Measurements from ENCODE around the gene RNASE8. TPM values are rescaled to one million over a fixed set of nuclear protein-coding genes. Genes with fewer than 3 reads are reported as not detected.
A peak's percentile ranks its signal among the peaks of the same experiment; 100 is the strongest.

The RNASE8 gene
- total and polyA plus RNA-seq, 8 donors, result not detected

- Histone ChIP-seq H3K27me3 (no peaks in the 10 kb centered on the region), H3K4me1 (peaks cover 0 to 42% (median 15%) of the 10 kb centered on the region in 4 donors), H3K36me3 (peaks cover 34 to 59% (median 57%) of the 10 kb centered on the region in 4 donors), H3K9me3 (no peaks in the 10 kb centered on the region), H3K27ac (no peak overlapping the region), H3K4me3 (no peak overlapping the region)
- intact Hi-C loops (cut with DNase I; ENCODE audit: low total_unique reads), result loop anchor here (10.0 kb wide), 1 partner anchor 66 kb away; no protein-coding TSS in a partner anchor
- 87 to 98% (median 93%) methylated on average over 3 of the region's 3 CpGs for WGBS, 5 donors
- TF ChIP-seq POLR2AphosphoS5 (IDR thresholded peaks at IDR 0.05), result no peak
- DNase-seq, result no peak
Measured at GRCh38 chr14:21018781-21019180, 38.8 kb upstream of the RNASE8 start.

GRCh38 chr14:21019366-21019765 lies 38.3 kb upstream of the RNASE8 start:
- DNase-seq, result no peak
- 63 to 88% (median 76%) methylated on average over 1 of the region's 1 CpG for WGBS, 5 donors
- Histone ChIP-seq H3K4me1 (peaks cover 0 to 48% (median 20%) of the 10 kb centered on the region in 4 donors), H3K4me3 (no peak overlapping the region), H3K27ac (no peak overlapping the region), H3K9me3 (no peaks in the 10 kb centered on the region), H3K27me3 (no peaks in the 10 kb centered on the region), H3K36me3 (peaks cover 34 to 59% (median 57%) of the 10 kb centered on the region in 4 donors)
- intact Hi-C loops (cut with DNase I; ENCODE audit: low total_unique reads), result loop anchor here (10.0 kb wide), 1 partner anchor 65 kb away; no protein-coding TSS in a partner anchor
- TF ChIP-seq CTCF (IDR thresholded peaks at IDR 0.05) (no peak), POLR2AphosphoS5 (IDR thresholded peaks at IDR 0.05) (no peak), POLR2A (IDR thresholded peaks at IDR 0.05) (no peak), EP300 (IDR thresholded peaks at IDR 0.05) (no peak)

- H3K36me3 ChIP-seq, result peaks cover 34 to 59% (median 57%) of the 10 kb centered on the region in 4 donors
- intact Hi-C loops (cut with DNase I; ENCODE audit: low total_unique reads), result no loop called here
Measured at GRCh38 chr14:21020977-21021545, 36.6 kb upstream of the RNASE8 start.

GRCh38 chr14:21022686-21023085 lies 34.9 kb upstream of the RNASE8 start:
- no peaks in the 10 kb centered on the region for H3K9me3 ChIP-seq
- DNase-seq, result no peak
- intact Hi-C loops (cut with DNase I; ENCODE audit: low total_unique reads), result no loop called here
- 80 to 84% (median 83%) methylated on average over 5 of the region's 5 CpGs for WGBS, 5 donors
- H3K4me1 ChIP-seq, result peaks cover 12 to 63% (median 39%) of the 10 kb centered on the region in 4 donors
- peak overlapping the region in 3 of 5 donors; percentile 86 to 91 (median 91) for H3K27ac ChIP-seq
- TF ChIP-seq CTCF (IDR thresholded peaks at IDR 0.05), result no peak
- TF ChIP-seq POLR2AphosphoS5 (IDR thresholded peaks at IDR 0.05), result no peak
- no peak for TF ChIP-seq EP300 (IDR thresholded peaks at IDR 0.05)
- TF ChIP-seq POLR2A (IDR thresholded peaks at IDR 0.05), result no peak
- peaks cover 29 to 48% (median 46%) of the 10 kb centered on the region in 4 donors for H3K36me3 ChIP-seq
- H3K4me3 ChIP-seq, result peak overlapping the region in 3 of 4 donors; percentile 84 to 90 (median 89)
- peaks cover 0 to 14% (median 0%) of the 10 kb centered on the region in 3 donors for H3K27me3 ChIP-seq

More at GRCh38 chr14:21020977-21021545, 36.6 kb upstream of the RNASE8 start:
- peak overlapping the region in 1 of 5 donors; percentile 26 for H3K27ac ChIP-seq
- WGBS, 5 donors, result 71 to 86% (median 74%) methylated on average over 5 of the region's 5 CpGs
- TF ChIP-seq POLR2A (IDR thresholded peaks at IDR 0.05), result no peak
- no peak for TF ChIP-seq EP300 (IDR thresholded peaks at IDR 0.05)
- no peak for TF ChIP-seq CTCF (IDR thresholded peaks at IDR 0.05)
- TF ChIP-seq POLR2AphosphoS5 (IDR thresholded peaks at IDR 0.05), result no peak
- H3K4me1 ChIP-seq, result peaks cover 9 to 54% (median 31%) of the 10 kb centered on the region in 4 donors
- H3K27me3 ChIP-seq, result peaks cover 0 to 14% (median 0%) of the 10 kb centered on the region in 3 donors
- no peak overlapping the region for H3K4me3 ChIP-seq
- DNase-seq, result no peak
- no peaks in the 10 kb centered on the region for H3K9me3 ChIP-seq

GRCh38 chr14:21023174-21023573 lies 34.4 kb upstream of the RNASE8 start:
- Histone ChIP-seq H3K9me3 (no peaks in the 10 kb centered on the region), H3K36me3 (peaks cover 28 to 43% (median 41%) of the 10 kb centered on the region in 4 donors), H3K27ac (peak overlapping the region in 4 of 5 donors; percentile 82 to 91 (median 88)), H3K4me1 (peaks cover 12 to 63% (median 39%) of the 10 kb centered on the region in 4 donors), H3K27me3 (peaks cover 0 to 14% (median 0%) of the 10 kb centered on the region in 3 donors), H3K4me3 (peak overlapping the region; percentile 83 to 90 (median 86))
- DNase-seq, result no peak
- intact Hi-C loops (cut with DNase I; ENCODE audit: low total_unique reads), result no loop called here
- TF ChIP-seq CTCF (IDR thresholded peaks at IDR 0.05) (no peak), EP300 (IDR thresholded peaks at IDR 0.05) (no peak), POLR2A (IDR thresholded peaks at IDR 0.05) (no peak), POLR2AphosphoS5 (IDR thresholded peaks at IDR 0.05) (no peak)
- 44 to 68% (median 64%) methylated on average over 7 of the region's 7 CpGs for WGBS, 5 donors

Data from stomach (tissue), 9 donors.